ENCODE data around the gene GSN.
A peak's percentile ranks its signal among the peaks of the same experiment; 100 is the strongest.

The GSN gene

GRCh38 chr9:121325387-121325786 is 57.4 kb downstream of the GSN start:
- Histone ChIP-seq H3K9me3 (no peaks in the 10 kb centered on the region), H3K4me3 (no peak overlapping the region), H3K4me1 (peaks cover 0 to 89% (median 67%) of the 10 kb centered on the region in 4 donors), H3K36me3 (peaks cover 90 to 92% (median 92%) of the 10 kb centered on the region in 3 donors), H3K27ac (peak overlapping the region; percentile 92 to 95), H3K27me3 (no peaks in the 10 kb centered on the region)
- no peak for TF ChIP-seq CTCF (IDR thresholded peaks at IDR 0.05)
- intact Hi-C loops (cut with DNase I; ENCODE audit: low total_unique reads) = no loop called here
- no peak for DNase-seq

GRCh38 chr9:121326130-121326838 is 58.3 kb downstream of the GSN start:
- intact Hi-C loops (cut with DNase I; ENCODE audit: low total_unique reads) = no loop called here
- peaks cover 91 to 93% (median 92%) of the 10 kb centered on the region in 3 donors for H3K36me3 ChIP-seq
- H3K4me1 ChIP-seq = peaks cover 0 to 89% (median 66%) of the 10 kb centered on the region in 4 donors
- no peak overlapping the region for H3K4me3 ChIP-seq
- H3K9me3 ChIP-seq = no peaks in the 10 kb centered on the region
- TF ChIP-seq CTCF (IDR thresholded peaks at IDR 0.05) = peak in 1 of 2 experiments; percentile 8
- no peaks in the 10 kb centered on the region for H3K27me3 ChIP-seq
- peak overlapping the region; percentile 92 to 95 for H3K27ac ChIP-seq
- peak; percentile 96 to 99 for DNase-seq

GRCh38 chr9:121326901-121327613 is 59.1 kb downstream of the GSN start:
- Histone ChIP-seq H3K27ac (peak overlapping the region; percentile 92 to 95), H3K4me3 (no peak overlapping the region), H3K9me3 (no peaks in the 10 kb centered on the region), H3K36me3 (peaks cover 88 to 93% (median 92%) of the 10 kb centered on the region in 3 donors), H3K4me1 (peaks cover 0 to 89% (median 69%) of the 10 kb centered on the region in 4 donors), H3K27me3 (no peaks in the 10 kb centered on the region)
- DNase-seq = no peak
- intact Hi-C loops (cut with DNase I; ENCODE audit: low total_unique reads) = no loop called here
- TF ChIP-seq CTCF (IDR thresholded peaks at IDR 0.05) = no peak

GRCh38 chr9:121328476-121328875 is 60.5 kb downstream of the GSN start:
- intact Hi-C loops (cut with DNase I; ENCODE audit: low total_unique reads) = no loop called here
- peaks cover 0 to 89% (median 72%) of the 10 kb centered on the region in 4 donors for H3K4me1 ChIP-seq
- no peak for TF ChIP-seq CTCF (IDR thresholded peaks at IDR 0.05)

GRCh38 chr9:121328876-121329681 is 61.1 kb downstream of the GSN start:
- no peaks in the 10 kb centered on the region for H3K9me3 ChIP-seq
- peaks cover 81 to 94% (median 86%) of the 10 kb centered on the region in 3 donors for H3K36me3 ChIP-seq

More at GRCh38 chr9:121328476-121328875, 60.5 kb downstream of the GSN start:
- no peaks in the 10 kb centered on the region for H3K9me3 ChIP-seq
- peaks cover 87 to 96% (median 90%) of the 10 kb centered on the region in 3 donors for H3K36me3 ChIP-seq
- DNase-seq = no peak
- H3K4me3 ChIP-seq = no peak overlapping the region
- no peaks in the 10 kb centered on the region for H3K27me3 ChIP-seq
- H3K27ac ChIP-seq = peak overlapping the region; percentile 92 to 95

More at GRCh38 chr9:121328876-121329681, 61.1 kb downstream of the GSN start:
- intact Hi-C loops (cut with DNase I; ENCODE audit: low total_unique reads) = no loop called here
- Histone ChIP-seq H3K4me3 (no peak overlapping the region), H3K4me1 (peaks cover 0 to 89% (median 71%) of the 10 kb centered on the region in 4 donors), H3K27ac (peak overlapping the region; percentile 92 to 95), H3K27me3 (no peaks in the 10 kb centered on the region)
- no peak for TF ChIP-seq CTCF (IDR thresholded peaks at IDR 0.05)
- DNase-seq = no peak
